ENCODE measurements around the gene BICD1. TPM values are rescaled to one million over a fixed set of nuclear protein-coding genes. Genes with fewer than 3 reads are reported as not detected.

BICD1 gene
- total and polyA plus RNA-seq, 4 donors: 0.46 to 3.4 (median 1.1) TPM

DNA sequence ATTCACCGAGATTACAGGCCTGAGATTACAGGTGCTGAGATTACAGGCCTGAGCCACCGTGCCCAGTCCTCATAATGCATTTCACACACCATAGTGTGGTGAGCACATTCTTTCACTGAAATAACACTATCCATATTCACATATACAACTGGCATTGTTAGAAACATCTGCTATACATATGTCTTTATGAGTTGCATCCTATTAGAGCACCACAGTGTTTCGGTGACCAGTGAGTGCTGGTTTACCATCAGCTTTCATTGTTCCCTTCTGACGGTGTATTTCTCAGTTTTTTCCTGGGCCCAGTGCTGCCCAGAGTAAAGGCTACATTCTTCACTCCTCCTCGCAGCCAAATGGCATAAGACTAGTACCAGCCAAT, 196.5 kb downstream of the BICD1 start:
- DNase-seq (ENCODE audit: low spot score): no peak
- Histone ChIP-seq H3K27me3 (ENCODE audit: control insufficient read depth in 4 of 4, insufficient read depth in 4 of 4, low read length in 3 of 4) (no peaks in the 10 kb centered on the region), H3K4me3 (ENCODE audit: low read depth in 1 of 3, low read length in 3 of 3) (no peak overlapping the region), H3K9me3 (ENCODE audit: control insufficient read depth in 4 of 4, low read length in 3 of 4) (no peaks in the 10 kb centered on the region), H3K4me1 (ENCODE audit: control insufficient read depth in 4 of 4, insufficient read depth in 4 of 4, low read length in 3 of 4) (no peaks in the 10 kb centered on the region), H3K27ac (ENCODE audit: low read depth in 1 of 2, low read length in 2 of 2) (no peak overlapping the region), H3K9ac (ENCODE audit: low read depth in 1 of 2, low read length in 2 of 2) (no peak overlapping the region), H3K36me3 (ENCODE audit: control insufficient read depth in 4 of 4, insufficient read depth in 3 of 4, low read depth in 1 of 4, low read length in 3 of 4) (no peaks in the 10 kb centered on the region)
- TF ChIP-seq TAF1 (conservative IDR thresholded peaks at IDR 0.05) (no peak), GABPA (IDR thresholded peaks at IDR 0.05 in 1 of 2, conservative IDR thresholded peaks at IDR 0.05 in 1 of 2) (no peak), SP1 (IDR thresholded peaks at IDR 0.05) (no peak)
- TF ChIP-seq, protein P1, sequence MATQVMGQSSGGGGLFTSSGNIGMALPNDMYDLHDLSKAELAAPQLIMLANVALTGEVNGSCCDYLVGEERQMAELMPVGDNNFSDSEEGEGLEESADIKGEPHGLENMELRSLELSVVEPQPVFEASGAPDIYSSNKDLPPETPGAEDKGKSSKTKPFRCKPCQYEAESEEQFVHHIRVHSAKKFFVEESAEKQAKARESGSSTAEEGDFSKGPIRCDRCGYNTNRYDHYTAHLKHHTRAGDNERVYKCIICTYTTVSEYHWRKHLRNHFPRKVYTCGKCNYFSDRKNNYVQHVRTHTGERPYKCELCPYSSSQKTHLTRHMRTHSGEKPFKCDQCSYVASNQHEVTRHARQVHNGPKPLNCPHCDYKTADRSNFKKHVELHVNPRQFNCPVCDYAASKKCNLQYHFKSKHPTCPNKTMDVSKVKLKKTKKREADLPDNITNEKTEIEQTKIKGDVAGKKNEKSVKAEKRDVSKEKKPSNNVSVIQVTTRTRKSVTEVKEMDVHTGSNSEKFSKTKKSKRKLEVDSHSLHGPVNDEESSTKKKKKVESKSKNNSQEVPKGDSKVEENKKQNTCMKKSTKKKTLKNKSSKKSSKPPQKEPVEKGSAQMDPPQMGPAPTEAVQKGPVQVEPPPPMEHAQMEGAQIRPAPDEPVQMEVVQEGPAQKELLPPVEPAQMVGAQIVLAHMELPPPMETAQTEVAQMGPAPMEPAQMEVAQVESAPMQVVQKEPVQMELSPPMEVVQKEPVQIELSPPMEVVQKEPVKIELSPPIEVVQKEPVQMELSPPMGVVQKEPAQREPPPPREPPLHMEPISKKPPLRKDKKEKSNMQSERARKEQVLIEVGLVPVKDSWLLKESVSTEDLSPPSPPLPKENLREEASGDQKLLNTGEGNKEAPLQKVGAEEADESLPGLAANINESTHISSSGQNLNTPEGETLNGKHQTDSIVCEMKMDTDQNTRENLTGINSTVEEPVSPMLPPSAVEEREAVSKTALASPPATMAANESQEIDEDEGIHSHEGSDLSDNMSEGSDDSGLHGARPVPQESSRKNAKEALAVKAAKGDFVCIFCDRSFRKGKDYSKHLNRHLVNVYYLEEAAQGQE (IDR thresholded peaks at IDR 0.05): no peak
- TF ChIP-seq, protein P2, sequence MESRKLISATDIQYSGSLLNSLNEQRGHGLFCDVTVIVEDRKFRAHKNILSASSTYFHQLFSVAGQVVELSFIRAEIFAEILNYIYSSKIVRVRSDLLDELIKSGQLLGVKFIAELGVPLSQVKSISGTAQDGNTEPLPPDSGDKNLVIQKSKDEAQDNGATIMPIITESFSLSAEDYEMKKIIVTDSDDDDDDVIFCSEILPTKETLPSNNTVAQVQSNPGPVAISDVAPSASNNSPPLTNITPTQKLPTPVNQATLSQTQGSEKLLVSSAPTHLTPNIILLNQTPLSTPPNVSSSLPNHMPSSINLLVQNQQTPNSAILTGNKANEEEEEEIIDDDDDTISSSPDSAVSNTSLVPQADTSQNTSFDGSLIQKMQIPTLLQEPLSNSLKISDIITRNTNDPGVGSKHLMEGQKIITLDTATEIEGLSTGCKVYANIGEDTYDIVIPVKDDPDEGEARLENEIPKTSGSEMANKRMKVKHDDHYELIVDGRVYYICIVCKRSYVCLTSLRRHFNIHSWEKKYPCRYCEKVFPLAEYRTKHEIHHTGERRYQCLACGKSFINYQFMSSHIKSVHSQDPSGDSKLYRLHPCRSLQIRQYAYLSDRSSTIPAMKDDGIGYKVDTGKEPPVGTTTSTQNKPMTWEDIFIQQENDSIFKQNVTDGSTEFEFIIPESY (IDR thresholded peaks at IDR 0.05): no peak
- 97% methylated on average over 5 of the region's 5 CpGs for WGBS

DNA sequence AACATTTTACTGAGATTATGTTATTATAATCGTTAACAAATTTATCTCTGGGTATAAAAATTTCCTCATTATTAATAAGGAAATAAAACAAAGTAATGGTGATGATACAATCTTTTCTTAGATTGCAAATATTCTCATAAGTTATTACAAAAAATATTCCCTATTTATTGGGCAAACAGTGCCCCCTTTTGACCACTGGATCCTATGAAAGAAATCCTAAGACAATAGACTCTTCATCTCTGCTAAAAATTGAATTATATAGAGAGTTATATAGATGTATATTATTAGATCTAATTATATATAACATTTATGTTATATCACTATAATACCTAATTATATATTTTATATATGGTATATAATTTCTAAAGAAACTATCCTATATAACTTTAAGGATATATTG, 198.5 kb downstream of the BICD1 start:
- no peak overlapping the region for H3K4me3 ChIP-seq (ENCODE audit: low read depth in 1 of 3, low read length in 3 of 3)
- no peaks in the 10 kb centered on the region for H3K36me3 ChIP-seq (ENCODE audit: control insufficient read depth in 4 of 4, insufficient read depth in 3 of 4, low read depth in 1 of 4, low read length in 3 of 4)
- 72% methylated on average over 1 of the region's 1 CpG for WGBS
- peak; percentile 68 to 76 for TF ChIP-seq RAD21 (IDR thresholded peaks at IDR 0.05)
- TF ChIP-seq, protein P3, sequence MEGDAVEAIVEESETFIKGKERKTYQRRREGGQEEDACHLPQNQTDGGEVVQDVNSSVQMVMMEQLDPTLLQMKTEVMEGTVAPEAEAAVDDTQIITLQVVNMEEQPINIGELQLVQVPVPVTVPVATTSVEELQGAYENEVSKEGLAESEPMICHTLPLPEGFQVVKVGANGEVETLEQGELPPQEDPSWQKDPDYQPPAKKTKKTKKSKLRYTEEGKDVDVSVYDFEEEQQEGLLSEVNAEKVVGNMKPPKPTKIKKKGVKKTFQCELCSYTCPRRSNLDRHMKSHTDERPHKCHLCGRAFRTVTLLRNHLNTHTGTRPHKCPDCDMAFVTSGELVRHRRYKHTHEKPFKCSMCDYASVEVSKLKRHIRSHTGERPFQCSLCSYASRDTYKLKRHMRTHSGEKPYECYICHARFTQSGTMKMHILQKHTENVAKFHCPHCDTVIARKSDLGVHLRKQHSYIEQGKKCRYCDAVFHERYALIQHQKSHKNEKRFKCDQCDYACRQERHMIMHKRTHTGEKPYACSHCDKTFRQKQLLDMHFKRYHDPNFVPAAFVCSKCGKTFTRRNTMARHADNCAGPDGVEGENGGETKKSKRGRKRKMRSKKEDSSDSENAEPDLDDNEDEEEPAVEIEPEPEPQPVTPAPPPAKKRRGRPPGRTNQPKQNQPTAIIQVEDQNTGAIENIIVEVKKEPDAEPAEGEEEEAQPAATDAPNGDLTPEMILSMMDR (IDR thresholded peaks at IDR 0.05; ENCODE audit: low read depth, low read length, missing input control): peak; percentile 36
- TF ChIP-seq HNF4A (conservative IDR thresholded peaks at IDR 0.05): no peak
- H3K27ac ChIP-seq (ENCODE audit: low read depth in 1 of 2, low read length in 2 of 2): no peak overlapping the region
- DNase-seq (ENCODE audit: low spot score): no peak
- H3K4me1 ChIP-seq (ENCODE audit: control insufficient read depth in 4 of 4, insufficient read depth in 4 of 4, low read length in 3 of 4): no peaks in the 10 kb centered on the region
- H3K9ac ChIP-seq (ENCODE audit: low read depth in 1 of 2, low read length in 2 of 2): no peak overlapping the region
- no peaks in the 10 kb centered on the region for H3K9me3 ChIP-seq (ENCODE audit: control insufficient read depth in 4 of 4, low read length in 3 of 4)
- H3K27me3 ChIP-seq (ENCODE audit: control insufficient read depth in 4 of 4, insufficient read depth in 4 of 4, low read length in 3 of 4): no peaks in the 10 kb centered on the region

DNA sequence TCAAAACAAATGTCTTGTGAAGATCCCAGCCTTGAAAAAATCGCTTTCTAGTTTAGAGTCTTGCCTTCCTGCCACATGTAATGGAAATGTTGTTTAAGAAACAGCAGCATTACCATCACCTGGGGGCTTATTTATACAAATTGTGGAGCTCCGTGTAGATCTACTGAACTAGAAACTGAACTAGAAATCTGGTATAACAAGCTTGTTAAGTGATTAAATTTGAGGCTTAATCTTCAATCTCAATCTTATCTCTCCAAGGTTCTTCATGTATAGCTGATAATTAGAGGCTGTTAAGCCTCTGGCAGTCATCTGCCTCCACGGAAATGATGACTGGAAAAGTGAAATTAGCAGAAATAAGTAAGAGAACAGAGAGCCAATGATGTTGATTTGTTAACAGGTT, 200.7 kb downstream of the BICD1 start:
- 81% methylated on average over 3 of the region's 3 CpGs for WGBS
- DNase-seq (ENCODE audit: low spot score): no peak
- Histone ChIP-seq H3K9me3 (ENCODE audit: control insufficient read depth in 4 of 4, low read length in 3 of 4) (no peaks in the 10 kb centered on the region), H3K27ac (ENCODE audit: low read depth in 1 of 2, low read length in 2 of 2) (no peak overlapping the region), H3K9ac (ENCODE audit: low read depth in 1 of 2, low read length in 2 of 2) (no peak overlapping the region), H3K4me1 (ENCODE audit: control insufficient read depth in 4 of 4, insufficient read depth in 4 of 4, low read length in 3 of 4) (no peaks in the 10 kb centered on the region), H3K36me3 (ENCODE audit: control insufficient read depth in 4 of 4, insufficient read depth in 3 of 4, low read depth in 1 of 4, low read length in 3 of 4) (no peaks in the 10 kb centered on the region), H3K4me3 (ENCODE audit: low read depth in 1 of 3, low read length in 3 of 3) (no peak overlapping the region), H3K27me3 (ENCODE audit: control insufficient read depth in 4 of 4, insufficient read depth in 4 of 4, low read length in 3 of 4) (no peaks in the 10 kb centered on the region)
- no peak for TF ChIP-seq HNF4A (conservative IDR thresholded peaks at IDR 0.05)
- TF ChIP-seq HNF4G (IDR thresholded peaks at IDR 0.05): no peak
- TF ChIP-seq YY1 (IDR thresholded peaks at IDR 0.05): no peak
- TF ChIP-seq SP1 (IDR thresholded peaks at IDR 0.05): no peak
- TF ChIP-seq JUND (IDR thresholded peaks at IDR 0.05): no peak
- TF ChIP-seq, protein P2 (IDR thresholded peaks at IDR 0.05): no peak
- no peak for TF ChIP-seq EGR1 (IDR thresholded peaks at IDR 0.05; ENCODE audit: low read depth in 2 of 2)
- TF ChIP-seq TAF1 (conservative IDR thresholded peaks at IDR 0.05): no peak
- TF ChIP-seq, protein P3 (IDR thresholded peaks at IDR 0.05; ENCODE audit: low read depth, low read length, missing input control): no peak
